GM12891 (cell line): ENCODE results near the gene RAET1L.
"Not testable (repeated sequence)": the region's sequence is repeated elsewhere in the genome, so short reads cannot be mapped to it uniquely, and the experiment has no call there.

Source experiments
- POLR2A ChIP-seq: IDR thresholded peaks from 2 replicates; pipeline ENCODE4 v1.6.1; 2011; ENCODE audit warnings: low read depth, low read length, control low read depth
- POLR2AphosphoS5 ChIP-seq: IDR thresholded peaks from 2 replicates; pipeline ENCODE4 v1.6.1; 2011; ENCODE audit warnings: low read depth, low read length, control low read depth
- POU2F2 ChIP-seq: IDR thresholded peaks from 2 replicates; pipeline ENCODE4 v1.6.1; 2011; ENCODE audit warnings: low read depth, mild to moderate bottlenecking, control low read depth, low read length, moderate library complexity
- SPI1 ChIP-seq: IDR thresholded peaks from 2 replicates; pipeline ENCODE4 v1.6.1; 2011; ENCODE audit warnings: low read depth, low read length, control low read depth
- TAF1 ChIP-seq: IDR thresholded peaks from 2 replicates; pipeline ENCODE4 v1.6.1; 2011; ENCODE audit warnings: low read depth, low read length, control low read depth

GRCh38 chr6:150021870-150022269 lies 3.5 kb downstream of the RAET1L start:
- TF ChIP-seq POLR2AphosphoS5, POLR2A, POU2F2, TAF1, SPI1: not testable (repeated sequence)
